Kidney tubule cell (primary cell): ENCODE measurements around the gene CD82.
A peak's percentile ranks its signal among the peaks of the same experiment; 100 is the strongest.

Experiments used
- DNase-seq: peaks from one replicate; pipeline ENCODE4 v3.0.0-alpha.2; 2018; ENCODE audit warnings: low spot score

CD82 gene

GRCh38 chr11:44602891-44603310, 37.4 kb downstream of the CD82 start:
- no peak for DNase-seq

GRCh38 chr11:44604171-44604581, 38.7 kb downstream of the CD82 start:
- peak; percentile 51 for DNase-seq

- DNase-seq = no peak
Measured at GRCh38 chr11:44605068-44605708, 39.7 kb downstream of the CD82 start.

DNA sequence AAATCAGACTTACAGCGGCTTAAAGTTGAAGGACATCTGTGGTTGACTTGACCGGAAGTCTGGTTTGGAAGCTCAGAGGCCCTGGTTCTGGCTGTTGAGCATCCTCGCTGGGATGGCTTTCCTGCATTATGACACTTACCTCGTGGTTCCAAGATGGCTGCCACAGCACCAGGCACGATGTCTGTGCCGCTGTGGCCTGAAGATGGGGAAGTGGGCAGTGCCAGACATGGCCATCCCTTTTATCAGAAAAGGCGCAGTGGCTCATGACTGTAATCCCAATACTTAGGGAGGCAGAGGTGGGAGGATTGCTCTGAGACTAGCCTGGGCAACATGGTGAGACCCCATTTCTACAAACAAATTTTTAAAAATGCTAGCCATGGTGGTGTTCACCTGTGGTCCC, 40.5 kb downstream of the CD82 start:
- DNase-seq = no peak

GRCh38 chr11:44606472-44606871, 41.0 kb downstream of the CD82 start:
- DNase-seq = no peak

DNA sequence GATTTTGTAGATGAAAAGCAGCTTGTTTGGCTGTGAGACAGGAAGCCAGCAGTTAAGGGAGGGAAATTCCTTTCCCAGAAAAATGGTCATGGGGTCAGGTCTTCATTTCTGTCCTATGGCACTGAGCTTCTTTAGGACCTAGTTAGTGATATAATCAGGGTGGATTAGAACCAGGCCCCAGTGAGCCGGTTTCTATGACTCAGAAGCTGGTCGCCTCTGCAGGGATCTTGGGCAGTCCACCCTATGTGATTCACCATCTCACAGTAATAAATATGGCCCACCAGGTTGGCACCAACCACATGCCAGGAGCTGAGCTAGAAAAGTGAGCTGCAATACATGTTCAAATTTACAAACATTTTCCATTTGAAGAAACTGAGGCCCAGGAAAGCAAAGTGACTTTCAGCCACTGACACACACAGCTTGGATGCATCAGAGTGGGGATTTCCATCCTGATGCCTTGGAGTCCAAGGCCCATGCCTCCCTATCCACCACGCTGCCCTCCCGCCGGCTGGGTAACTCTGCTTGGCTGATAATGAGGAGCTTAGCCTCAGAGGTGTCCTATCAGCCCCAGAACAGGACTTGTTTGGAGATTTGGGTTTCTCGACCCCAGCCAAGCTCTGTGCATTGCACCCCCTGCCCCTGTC, 42.0 kb downstream of the CD82 start:
- peak; percentile 69 for DNase-seq

- DNase-seq = no peak
Measured at GRCh38 chr11:44607987-44608386, 42.5 kb downstream of the CD82 start.

DNA sequence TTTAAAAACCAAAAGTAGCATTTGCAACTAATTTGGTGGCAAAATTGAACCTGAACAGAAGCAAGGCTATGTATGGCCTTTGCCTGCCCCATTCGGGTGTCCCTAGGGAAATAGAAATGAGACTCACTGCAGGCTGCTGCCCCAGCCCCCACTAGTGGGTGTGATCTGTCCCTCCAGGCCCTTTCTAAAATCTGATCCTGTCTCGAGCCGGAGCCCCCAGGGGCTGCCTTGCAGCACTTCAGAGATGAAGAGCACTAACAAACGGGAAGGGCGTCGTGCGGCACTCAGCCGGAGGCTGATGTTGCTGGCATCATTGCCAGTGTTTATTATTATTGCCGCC, 43.2 kb downstream of the CD82 start:
- DNase-seq = no peak

- no peak for DNase-seq
Measured at GRCh38 chr11:44608991-44609782, 43.7 kb downstream of the CD82 start.

GRCh38 chr11:44609783-44610155, 44.3 kb downstream of the CD82 start:
- DNase-seq = no peak

DNA sequence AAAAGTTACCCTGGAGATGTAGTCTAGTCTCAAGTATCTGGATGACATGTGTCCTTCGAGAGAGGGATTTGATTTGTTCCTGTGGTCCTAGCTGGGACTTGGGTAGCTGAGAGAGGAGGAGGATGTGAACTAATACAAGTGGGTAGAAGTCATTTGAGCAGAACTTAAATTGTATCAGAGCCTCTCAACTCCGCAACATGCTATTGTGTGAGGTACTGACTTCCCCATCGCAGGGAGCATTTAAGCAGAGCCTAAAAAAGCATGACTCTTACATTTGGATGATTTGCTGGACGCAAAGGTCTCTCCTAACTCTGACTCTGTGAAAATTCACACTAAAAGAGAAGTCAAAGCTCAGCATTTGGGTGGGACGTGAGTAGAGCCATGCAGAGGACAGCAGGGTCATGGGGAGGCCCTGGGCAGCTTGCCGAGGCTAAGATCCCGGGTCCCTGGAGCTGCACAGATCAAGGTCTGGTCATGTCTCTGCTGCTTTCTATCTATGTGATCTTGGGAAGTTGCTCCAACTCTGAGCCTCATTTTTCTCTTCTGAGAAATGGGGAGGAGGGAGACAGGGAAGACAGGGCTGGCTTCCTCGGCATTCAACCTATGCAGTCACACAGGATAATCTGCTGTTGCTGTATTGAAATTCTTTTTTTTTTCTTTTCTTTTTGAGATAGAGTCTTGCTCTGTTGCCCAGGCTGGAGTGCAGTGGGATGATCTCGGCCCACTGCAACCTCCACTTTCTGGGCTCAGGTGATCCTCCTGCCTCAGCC, 44.9 kb downstream of the CD82 start:
- DNase-seq = no peak

DNA sequence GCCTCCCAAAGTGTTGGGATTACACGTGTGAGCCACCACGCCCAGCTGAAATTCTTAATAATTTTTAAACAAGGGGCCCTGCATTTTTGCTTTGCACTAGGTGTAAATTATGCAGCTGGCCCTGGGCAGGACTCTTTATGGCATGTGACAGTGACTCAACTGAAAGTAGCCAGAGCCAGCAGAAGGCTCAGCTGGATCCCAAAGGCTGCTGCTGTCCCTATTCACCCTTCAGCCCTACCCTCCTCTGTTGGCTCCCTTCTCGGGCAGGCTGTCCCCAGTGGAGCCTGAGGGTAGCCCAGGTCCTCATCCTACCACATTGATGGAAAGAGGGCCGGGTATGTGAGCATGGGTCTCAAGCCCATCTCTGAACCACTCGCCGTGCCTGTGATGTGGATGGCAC, 45.6 kb downstream of the CD82 start:
- no peak for DNase-seq

DNA sequence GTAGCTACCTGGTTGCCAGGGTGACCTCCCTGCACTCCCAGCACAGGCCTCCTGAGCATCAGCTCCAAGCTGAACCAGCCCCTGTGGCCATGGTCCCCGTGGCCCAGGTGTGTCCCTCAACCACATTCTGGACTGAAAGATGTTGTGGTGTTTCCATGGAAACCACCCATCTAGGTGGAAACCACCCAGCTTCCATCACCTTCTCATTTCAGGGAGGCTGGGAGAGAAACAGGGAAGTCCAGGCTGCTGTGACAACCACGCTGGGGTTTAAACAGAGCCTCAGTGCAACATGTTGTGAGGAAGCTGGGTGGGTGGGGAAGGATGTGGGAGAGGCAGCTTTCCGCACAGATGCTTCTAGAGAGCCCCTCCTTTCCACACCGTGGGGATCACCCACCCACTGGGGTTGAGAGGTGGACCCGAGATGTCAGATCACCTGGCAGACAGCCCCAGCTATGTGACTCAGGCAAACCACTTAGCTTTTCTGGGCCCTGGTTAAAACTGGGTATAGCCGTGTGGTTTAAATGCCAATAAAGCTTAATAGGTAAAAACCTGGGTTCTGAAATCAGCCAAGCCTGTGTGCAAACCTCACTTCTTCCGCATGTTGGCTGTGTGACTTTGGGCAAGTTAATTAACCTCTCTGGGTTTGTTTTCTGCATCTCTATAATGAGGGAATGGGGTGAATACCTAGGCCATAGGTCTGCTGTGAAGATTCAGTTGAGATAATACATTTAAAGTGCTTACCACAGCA, 46.4 kb downstream of the CD82 start:
- DNase-seq = peak; percentile 43

GRCh38 chr11:44613153-44613552, 47.7 kb downstream of the CD82 start:
- DNase-seq = no peak

GRCh38 chr11:44614281-44614775, 48.9 kb downstream of the CD82 start:
- DNase-seq = no peak

GRCh38 chr11:44615041-44615755, 49.7 kb downstream of the CD82 start:
- DNase-seq = no peak

GRCh38 chr11:44615913-44616791, 50.7 kb downstream of the CD82 start:
- DNase-seq = no peak

- DNase-seq = no peak
Measured at GRCh38 chr11:44617671-44618461, 52.4 kb downstream of the CD82 start.
